HG02610 (cell line): ENCODE results near the gene ITPRID1.

Experiments used
- ATAC-seq: cut with Tn5 transposase; IDR thresholded peaks from one replicate; pipeline ENCODE4 v1.9.1; 2021; ENCODE audit warnings: mild to moderate bottlenecking, moderate library complexity; ENCODE audit not compliant: unreplicated experiment

Gene ITPRID1

DNA sequence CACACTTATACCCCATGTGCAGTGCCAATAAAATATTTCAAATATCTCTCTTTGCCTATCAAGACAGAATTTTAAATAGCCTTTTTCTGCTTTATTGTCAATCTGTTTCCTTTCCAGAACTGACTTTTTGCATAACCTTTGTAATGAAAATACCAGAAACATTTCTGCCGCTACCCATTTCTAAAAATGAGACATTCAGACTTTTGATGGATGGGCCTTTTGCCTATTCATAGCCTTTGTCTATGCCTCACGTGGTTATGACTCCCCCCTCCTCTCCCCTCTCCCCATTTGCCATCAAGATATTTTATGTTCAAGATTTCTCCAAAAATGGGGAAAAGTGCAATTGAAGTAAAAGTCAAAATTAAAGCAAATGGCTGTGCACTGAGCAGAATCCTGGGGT lies 179.0 kb downstream of the ITPRID1 start:
- ATAC-seq = no peak

DNA sequence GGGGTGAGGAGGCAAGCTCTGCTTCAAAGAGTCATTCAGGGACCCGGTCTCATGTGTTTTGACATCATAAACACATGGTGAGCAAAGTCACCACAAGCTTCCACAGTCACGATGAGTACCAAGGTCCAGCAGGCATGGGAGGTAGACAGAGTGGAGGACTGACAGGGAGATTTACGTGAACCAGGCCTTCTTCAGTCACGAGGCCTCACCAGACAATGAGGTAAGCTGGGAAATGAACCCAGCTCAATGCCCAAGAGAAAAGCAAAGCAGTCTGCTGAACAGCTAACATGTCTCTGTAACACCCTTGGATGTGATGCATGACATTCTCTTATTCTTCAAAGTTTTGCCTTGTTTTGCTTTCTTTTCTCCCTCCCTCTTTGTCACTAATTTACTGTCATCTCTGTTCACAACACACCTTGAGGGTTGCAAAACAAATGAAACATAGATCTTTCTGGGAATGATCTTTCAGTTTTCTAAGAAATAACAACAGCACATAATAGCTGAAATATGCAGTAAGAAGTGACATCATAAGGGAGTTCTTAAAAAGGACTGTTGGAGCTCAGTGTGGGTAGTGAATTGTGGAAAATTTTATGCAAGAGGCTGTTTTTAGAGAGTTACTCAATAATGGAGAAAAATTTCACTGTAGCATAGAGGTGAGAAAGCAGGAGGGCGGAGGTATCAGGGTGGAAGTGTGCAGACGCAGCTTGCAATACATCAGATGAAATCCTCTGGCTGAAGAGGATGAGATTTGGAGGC lies 182.1 kb downstream of the ITPRID1 start:
- no peak for ATAC-seq

DNA sequence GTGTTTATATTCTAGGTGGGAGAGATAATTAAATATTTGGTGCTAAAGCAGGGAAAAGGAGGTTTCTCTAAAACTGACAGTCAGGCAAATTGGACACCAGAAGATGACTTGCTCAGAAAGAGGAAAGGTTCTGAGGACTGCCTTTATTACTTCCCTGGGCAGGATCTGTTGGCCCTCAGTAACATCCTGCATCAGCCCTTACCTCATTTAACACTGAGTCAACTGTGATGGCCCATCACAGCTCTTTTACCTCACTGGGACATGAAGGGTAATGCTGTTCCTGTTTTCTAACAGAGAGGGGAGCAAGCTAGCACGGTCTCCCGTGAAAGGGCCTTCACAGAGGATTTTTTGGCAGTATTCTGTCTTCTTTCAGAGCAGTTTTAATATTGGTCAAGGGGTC lies 185.2 kb downstream of the ITPRID1 start:
- no peak for ATAC-seq

DNA sequence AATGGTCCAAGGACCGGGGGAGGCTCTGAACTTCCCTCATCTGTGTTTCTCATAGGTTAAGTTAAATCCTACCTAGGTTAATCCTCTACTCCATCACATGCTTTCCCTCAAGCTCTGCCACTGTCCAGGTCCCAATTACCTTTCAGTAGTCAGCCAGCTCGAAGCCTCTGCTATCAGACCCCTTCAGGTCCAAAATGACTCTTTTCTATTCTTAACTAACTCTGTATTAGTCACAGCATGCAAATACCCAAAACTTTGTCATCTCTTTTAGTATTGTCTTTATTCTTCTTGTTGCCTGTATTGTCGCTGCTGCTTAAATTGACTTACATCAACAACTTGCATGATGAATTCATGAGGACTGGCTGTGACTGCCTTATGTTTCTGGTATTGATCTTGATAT lies 188.5 kb downstream of the ITPRID1 start:
- no peak for ATAC-seq

DNA sequence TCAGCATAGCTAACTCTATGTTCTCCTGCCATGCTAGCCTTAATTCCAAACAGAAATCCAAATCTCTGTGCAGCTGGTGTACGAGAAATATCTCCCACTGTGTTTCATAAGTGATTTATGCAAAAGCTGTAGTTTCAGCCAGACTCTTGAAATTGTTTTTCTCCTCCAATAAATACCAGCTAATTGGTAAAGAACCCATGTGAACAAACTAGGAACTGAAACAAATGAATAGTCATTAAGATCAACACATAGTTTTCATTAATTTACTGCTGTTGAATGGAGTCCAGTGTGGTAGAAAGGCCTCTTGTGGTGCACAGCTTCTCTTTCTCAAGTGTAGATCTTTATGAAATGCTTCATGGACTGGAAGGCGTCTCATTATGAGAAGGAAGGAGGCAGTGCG lies 191.5 kb downstream of the ITPRID1 start:
- no peak for ATAC-seq

DNA sequence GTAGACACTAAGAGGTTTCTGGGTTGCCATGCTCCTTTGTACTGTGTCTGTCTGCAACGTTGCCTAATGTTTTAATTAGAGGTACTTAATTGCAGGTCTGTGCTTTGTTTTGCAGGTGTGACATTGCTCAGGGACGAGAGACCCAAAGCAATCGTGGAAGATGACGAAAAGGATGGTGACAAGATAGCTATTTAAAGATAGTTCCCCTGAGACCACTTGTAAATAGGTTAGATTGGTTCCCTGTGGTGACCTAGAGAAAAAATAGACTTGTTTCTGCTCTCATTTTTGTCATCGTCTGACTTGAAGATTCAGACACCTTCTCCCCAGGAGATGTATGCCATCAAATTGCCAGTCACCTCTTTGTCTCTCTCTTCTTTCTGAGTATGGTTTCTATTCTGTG lies 193.2 kb downstream of the ITPRID1 start:
- no peak for ATAC-seq
